HG02763 (cell line): Measurements from ENCODE around the gene CTAGE9.
"Not testable (repeated sequence)": the region's sequence is repeated elsewhere in the genome, so short reads cannot be mapped to it uniquely, and the experiment has no call there.

Experiments used
- ATAC-seq: cut with Tn5 transposase; IDR thresholded peaks from one replicate; pipeline ENCODE4 v1.9.1; 2021; ENCODE audit warnings: mild to moderate bottlenecking, moderate library complexity; ENCODE audit not compliant: unreplicated experiment

CTAGE9 gene, protein sequence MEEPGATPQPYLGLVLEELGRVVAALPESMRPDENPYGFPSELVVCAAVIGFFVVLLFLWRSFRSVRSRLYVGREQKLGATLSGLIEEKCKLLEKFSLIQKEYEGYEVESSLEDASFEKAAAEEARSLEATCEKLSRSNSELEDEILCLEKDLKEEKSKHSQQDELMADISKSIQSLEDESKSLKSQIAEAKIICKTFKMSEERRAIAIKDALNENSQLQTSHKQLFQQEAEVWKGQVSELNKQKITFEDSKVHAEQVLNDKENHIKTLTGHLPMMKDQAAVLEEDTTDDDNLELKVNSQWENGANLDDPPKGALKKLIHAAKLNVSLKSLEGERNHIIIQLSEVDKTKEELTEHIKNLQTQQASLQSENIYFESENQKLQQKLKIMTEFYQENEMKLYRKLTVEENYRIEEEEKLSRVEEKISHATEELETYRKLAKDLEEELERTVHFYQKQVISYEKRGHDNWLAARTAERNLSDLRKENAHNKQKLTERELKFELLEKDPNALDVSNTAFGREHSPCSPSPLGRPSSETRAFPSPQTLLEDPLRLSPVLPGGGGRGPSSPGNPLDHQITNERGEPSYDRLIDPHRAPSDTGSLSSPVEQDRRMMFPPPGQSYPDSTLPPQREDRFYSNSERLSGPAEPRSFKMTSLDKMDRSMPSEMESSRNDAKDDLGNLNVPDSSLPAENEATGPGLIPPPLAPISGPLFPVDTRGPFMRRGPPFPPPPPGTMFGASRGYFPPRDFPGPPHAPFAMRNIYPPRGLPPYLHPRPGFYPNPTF

DNA sequence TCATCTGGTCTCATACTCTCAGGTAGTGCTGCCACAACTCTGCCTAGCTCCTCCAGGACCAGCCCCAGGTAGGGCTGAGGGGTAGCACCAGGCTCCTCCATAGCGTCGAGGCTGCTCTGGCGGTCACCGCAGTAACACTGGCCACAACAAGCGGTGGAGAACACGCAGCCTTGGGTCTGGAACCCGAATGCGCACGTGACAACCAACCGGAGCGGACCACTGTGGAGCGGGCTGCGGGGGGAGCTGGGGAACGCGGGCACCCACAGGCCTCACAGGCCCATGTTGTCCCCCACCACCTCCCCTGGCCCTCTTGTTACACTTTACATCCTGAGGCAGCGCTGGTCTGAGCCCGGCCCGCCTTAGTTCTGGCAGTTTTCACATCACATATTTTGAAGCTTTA is at the start of gene CTAGE9:
Gene CTAGE9, minus strand, starts transcription at position 101 of the 400 bp plus-strand sequence. Its CDS starts 0 bp downstream, at position 101.
- not testable (repeated sequence) for ATAC-seq

- no peak for ATAC-seq
These were observed 48.1 kb upstream of the CTAGE9 start for GRCh38 chr6:131758920-131759319.

GRCh38 chr6:131756039-131756438 is 45.2 kb upstream of the CTAGE9 start:
- ATAC-seq, result no peak

DNA sequence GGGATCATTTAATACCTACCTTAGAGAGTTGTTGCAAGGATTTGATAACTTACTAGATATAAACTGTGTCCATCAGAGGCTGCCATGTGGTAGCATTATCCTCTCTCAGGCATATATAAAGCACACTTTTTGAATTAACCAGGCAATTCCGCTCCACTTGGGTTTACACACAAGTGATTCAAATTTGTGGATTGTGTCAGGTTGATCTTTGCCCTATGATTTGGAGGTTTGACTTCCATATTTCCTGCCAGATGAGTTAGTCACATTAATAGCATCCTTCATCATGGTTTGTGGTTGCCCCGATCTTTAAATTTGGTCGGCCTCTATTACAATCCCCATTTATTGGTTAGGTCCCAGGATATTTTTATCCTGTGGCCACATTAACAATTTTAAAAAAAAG is 44.8 kb upstream of the CTAGE9 start:
- ATAC-seq, result no peak

DNA sequence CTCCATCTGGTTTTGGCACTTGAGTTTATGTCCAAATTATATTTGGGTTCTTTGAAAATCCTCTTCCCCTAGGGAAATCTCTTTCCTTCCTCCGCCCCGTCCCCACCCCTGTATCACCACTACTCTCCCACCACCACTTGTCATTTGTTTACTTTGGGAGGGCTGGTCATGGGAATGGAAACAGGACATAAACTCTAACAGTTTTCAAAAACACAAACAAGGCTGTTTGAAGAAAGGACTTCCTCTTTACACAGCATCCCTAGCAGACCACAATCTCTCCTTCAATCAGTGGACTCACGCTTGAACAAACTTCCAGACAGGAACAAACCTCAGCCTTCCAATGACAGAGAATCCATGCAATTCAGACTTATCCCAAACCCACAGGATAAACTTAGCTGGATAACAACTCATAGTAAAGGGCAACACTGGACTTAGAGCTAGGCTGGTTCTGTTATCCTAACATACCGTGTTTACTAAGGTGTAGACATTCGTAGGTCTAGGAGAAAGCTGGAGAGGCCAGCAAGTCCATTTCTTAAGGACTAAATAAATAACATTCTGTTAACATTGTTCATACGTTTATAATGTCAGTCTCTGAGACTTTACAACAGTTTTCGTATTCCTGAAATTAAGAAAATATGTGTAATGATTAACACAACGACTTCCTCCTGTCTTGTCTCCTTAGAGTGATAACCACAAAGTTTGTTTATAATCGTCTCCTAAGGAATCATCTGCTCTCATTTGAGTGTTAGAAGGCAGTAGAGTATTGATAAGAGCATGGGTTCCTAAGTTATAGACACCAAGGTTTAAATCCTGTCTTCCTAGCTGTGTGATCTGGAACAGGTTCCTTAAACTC is 44.1 kb upstream of the CTAGE9 start:
- no peak for ATAC-seq

- no peak for ATAC-seq
These were observed 43.3 kb upstream of the CTAGE9 start for GRCh38 chr6:131754088-131754487.

DNA sequence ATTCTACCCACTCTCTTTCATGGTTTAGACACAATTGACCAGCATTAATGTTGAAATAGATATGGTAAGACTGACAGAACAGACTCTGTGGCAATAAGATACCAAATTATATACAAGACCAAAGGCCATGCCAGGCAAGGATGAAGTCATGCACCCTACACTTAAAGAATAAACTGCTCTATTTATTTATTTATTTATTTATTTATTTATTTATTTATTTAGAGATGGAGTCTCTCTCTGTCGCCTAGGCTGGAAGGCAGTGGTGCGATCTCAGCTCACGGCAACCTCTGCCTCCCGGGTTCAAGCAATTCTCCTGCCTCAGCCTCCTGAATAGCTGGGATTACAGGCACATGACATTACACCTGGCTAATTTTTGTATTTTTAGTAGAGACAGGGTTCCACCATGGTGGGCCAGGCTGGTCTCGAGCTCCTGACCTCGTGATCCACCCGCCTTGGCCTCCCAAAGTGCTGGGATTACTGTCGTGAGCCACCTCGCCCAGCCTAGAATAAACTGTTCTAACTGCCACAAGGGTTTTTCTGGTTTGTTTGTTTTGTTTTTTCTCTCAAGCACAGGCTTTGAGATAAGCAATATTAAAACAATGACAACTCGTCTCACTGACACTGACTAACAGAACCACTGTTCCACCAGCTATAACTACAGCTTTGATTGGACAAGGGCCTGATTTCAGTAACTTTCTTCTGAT is 40.3 kb upstream of the CTAGE9 start:
- ATAC-seq, result not testable (repeated sequence)

DNA sequence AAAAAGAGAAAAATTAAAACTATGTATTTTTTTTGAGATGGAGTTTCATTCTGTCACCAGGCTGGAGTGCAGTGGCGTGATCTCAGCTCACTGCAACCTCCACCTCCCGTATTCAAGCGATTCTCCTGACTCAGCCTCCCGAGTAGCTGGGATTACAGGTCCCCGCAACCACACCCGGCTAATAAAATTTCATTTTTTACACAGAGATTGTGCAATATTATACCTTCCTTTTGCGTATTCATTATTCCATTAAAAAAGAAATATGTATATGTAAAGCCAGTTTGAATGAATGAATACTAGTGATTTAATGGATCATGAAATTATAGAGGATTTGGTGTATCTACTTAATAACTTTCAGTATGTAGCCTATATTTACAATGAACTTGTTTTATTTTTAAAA is 38.2 kb upstream of the CTAGE9 start:
- ATAC-seq, result no peak

GRCh38 chr6:131747821-131748353 is 37.1 kb upstream of the CTAGE9 start:
- ATAC-seq, result no peak

GRCh38 chr6:131745476-131745875 is 34.7 kb upstream of the CTAGE9 start:
- ATAC-seq, result no peak

DNA sequence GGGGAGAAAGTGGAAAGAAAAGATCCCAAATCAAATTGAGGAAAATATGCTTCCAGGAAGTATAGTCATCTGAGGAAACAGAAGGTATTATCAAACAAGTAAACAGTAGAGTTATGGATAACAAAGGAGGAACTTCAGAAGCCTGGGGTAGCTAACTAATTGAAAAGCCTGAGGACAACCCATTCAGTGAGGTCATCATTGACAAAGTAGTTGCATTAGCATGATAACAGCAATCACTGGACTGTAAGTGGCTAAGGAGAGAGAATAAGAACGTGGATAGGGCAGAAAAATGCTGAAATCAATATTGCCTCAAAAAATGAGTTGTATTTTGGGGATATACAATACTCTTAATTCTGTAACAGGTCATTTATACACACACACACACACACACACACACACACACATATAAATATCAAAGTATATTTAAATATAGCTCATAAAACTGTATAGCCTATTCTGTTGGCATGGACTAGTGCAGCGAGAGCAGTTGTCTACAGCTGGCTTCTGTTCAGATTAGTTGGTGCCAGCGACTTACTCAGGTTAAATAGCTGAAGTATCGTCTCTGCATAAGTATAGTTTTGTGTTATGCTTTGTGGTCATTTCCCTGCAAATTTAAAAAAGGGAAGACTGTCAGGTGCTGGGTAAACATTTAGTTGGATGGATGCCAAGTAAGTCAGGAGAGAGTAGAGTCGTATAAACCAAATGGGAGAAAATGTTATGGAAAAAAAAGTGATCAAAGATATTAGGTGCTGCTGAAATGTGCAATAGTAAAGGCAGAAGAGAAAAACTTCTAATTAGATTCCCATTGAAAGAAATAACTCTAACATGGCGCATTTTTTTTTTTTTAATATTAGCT is 33.8 kb upstream of the CTAGE9 start:
- no peak for ATAC-seq

GRCh38 chr6:131741688-131742393 is 31.0 kb upstream of the CTAGE9 start:
- ATAC-seq, result no peak

DNA sequence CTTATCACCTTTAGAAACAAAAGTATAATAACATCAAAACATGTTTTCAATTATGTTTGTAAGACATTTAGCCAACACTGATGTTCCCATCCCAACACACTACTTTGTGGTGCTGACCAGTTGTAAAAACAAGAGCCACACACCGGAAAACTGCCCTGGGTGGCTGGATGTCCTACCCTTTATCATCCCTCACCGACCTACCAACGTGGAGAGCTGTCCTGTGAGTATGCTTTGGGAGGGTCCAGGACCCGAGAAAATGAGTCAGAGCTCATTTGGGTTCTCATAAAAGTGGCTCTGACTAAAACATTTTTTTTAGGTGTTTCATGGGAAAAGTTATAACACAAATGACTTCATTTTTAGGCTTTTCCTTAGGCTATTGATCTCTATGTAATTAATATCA is 29.3 kb upstream of the CTAGE9 start:
- no peak for ATAC-seq

DNA sequence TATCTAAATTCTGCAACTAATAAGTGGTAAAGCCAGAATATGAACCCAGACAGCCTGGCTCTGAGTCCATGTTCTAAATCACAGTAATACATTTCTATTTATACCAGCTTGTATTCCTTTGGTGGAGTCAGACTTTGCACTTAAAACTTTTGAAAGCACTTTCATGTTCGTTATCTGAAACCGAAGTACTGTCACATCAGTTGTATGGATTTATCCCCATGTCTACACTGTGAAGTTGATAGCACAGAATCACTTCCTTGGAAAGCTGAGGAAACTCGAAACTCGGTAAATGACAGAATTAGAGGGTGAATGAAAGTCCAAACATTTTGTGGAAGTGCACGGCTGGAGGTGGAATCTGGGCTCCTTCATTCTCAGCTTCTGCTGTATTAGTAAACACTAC is 28.3 kb upstream of the CTAGE9 start:
- ATAC-seq, result no peak

DNA sequence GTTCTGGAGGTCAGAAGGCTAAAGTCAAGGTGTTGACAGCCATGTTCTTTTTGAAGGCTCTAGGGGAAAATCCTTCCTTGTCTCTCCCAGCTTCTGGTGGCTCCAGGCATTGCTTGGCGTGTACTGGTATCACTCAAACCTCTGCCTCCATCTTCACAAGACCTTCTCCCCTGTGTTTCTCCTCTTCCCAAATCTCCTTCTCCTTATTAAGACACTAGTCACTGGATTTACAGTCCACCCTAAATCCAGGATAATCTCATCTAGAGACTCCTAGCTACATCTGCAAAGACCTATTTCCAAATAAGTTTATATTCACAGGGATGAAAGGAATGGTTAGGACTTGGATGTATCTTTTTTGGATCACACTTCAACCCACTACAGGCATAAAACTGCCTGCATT is 26.0 kb upstream of the CTAGE9 start:
- no peak for ATAC-seq

- ATAC-seq, result no peak
These were observed 25.3 kb upstream of the CTAGE9 start for GRCh38 chr6:131736003-131736596.

- ATAC-seq, result no peak
These were observed 22.7 kb upstream of the CTAGE9 start for GRCh38 chr6:131733376-131734016.

DNA sequence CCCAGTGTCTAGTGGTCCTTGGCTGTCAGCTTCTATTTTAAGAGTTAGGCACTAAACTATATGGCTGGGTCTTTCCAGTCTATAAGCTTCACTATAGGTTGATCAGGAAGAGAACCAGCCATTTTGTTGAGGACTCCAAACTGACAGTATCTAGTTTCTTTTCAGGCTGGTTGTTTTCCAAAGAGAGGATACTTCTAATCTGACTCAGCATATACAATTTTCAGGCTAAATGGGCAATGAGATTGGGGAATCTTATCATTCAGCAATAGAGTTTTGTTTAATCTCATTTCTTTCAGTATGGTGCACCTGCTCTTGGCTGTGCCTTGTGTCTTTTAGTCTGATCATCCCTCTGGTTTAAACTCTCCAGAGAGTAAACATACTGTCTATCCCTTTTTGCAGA is 20.4 kb upstream of the CTAGE9 start:
- ATAC-seq, result no peak
